Measurements from ENCODE around the gene LCORL. TPM values are rescaled to one million over a fixed set of nuclear protein-coding genes. Genes with fewer than 3 reads are reported as not detected.

LCORL gene
- total RNA-seq, 2 donors from 2014 or later: 16.5 to 20.7 TPM

DNA sequence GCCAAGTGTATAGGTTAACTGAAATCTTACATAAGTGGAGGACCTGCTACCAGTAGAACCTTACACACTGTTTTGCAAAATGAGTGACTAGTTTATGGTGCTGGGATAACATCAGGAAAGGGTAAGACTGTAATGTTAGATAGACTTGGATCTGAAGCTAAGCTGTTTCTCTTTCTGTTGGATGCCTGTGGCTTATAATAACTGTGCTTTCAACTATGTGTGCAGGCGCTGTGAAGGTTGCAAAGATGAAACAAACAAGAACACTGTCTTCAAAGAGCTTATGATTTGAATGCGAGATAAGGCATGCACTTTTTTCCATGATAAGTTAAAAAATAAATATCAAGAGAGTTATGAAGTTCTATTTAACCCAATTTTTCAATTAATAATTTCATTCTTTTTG, 34.5 kb upstream of the LCORL start:
- no peak for DNase-seq
- TF ChIP-seq, protein P1, sequence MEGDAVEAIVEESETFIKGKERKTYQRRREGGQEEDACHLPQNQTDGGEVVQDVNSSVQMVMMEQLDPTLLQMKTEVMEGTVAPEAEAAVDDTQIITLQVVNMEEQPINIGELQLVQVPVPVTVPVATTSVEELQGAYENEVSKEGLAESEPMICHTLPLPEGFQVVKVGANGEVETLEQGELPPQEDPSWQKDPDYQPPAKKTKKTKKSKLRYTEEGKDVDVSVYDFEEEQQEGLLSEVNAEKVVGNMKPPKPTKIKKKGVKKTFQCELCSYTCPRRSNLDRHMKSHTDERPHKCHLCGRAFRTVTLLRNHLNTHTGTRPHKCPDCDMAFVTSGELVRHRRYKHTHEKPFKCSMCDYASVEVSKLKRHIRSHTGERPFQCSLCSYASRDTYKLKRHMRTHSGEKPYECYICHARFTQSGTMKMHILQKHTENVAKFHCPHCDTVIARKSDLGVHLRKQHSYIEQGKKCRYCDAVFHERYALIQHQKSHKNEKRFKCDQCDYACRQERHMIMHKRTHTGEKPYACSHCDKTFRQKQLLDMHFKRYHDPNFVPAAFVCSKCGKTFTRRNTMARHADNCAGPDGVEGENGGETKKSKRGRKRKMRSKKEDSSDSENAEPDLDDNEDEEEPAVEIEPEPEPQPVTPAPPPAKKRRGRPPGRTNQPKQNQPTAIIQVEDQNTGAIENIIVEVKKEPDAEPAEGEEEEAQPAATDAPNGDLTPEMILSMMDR (IDR thresholded peaks at IDR 0.05): no peak
- no peaks in the 10 kb centered on the region for H3K9me3 ChIP-seq

DNA sequence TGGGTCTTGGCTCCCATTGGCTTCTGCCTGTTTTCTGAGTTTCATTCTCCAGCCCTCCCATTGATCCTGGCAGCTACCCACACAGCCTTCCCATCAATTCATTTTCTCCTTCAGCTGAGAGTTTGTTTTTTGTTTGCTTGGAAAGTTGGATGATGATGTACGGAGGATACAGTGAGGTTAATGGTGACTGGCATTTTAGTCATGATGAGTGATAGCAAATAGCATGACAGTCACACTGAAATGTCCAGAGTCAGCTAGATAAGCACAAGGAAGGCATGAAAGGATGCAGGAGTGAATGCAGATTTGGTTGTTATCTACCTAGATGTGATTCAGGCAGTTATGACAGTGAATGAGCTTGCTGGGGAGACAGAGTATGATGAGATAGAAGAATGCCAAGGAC, 30.6 kb upstream of the LCORL start:
- Histone ChIP-seq H3K9ac (ENCODE audit: low read depth in 2 of 2, low read length in 2 of 2) (no peak overlapping the region), H3K9me3 (no peaks in the 10 kb centered on the region), H3K27ac (no peak overlapping the region), H3K4me1 (no peaks in the 10 kb centered on the region), H3K36me3 (no peaks in the 10 kb centered on the region), H3K27me3 (no peaks in the 10 kb centered on the region), H3K4me3 (no peak overlapping the region)
- TF ChIP-seq, protein P1 (IDR thresholded peaks at IDR 0.05): no peak
- no peak for DNase-seq
- intact Hi-C loops (cut with DNase I): no loop called here

More for the DNA sequence above, 34.5 kb upstream of the LCORL start:
- no peaks in the 10 kb centered on the region for H3K27me3 ChIP-seq
- no peak overlapping the region for H3K27ac ChIP-seq
- H3K9ac ChIP-seq (ENCODE audit: low read depth in 2 of 2, low read length in 2 of 2): no peak overlapping the region
- intact Hi-C loops (cut with DNase I): no loop called here
- H3K4me3 ChIP-seq: no peak overlapping the region
- H3K36me3 ChIP-seq: no peaks in the 10 kb centered on the region
- no peaks in the 10 kb centered on the region for H3K4me1 ChIP-seq

- H3K4me3 ChIP-seq: no peak overlapping the region
- no peak for DNase-seq
- H3K27ac ChIP-seq: no peak overlapping the region
- TF ChIP-seq, protein P1 (IDR thresholded peaks at IDR 0.05): no peak
- H3K9me3 ChIP-seq: no peaks in the 10 kb centered on the region
- no peaks in the 10 kb centered on the region for H3K27me3 ChIP-seq
- H3K36me3 ChIP-seq: no peaks in the 10 kb centered on the region
- H3K4me1 ChIP-seq: no peaks in the 10 kb centered on the region
- no peak overlapping the region for H3K9ac ChIP-seq (ENCODE audit: low read depth in 2 of 2, low read length in 2 of 2)
- intact Hi-C loops (cut with DNase I): no loop called here
These were observed 29.7 kb upstream of the LCORL start for GRCh38 chr4:18051281-18051680.

DNA sequence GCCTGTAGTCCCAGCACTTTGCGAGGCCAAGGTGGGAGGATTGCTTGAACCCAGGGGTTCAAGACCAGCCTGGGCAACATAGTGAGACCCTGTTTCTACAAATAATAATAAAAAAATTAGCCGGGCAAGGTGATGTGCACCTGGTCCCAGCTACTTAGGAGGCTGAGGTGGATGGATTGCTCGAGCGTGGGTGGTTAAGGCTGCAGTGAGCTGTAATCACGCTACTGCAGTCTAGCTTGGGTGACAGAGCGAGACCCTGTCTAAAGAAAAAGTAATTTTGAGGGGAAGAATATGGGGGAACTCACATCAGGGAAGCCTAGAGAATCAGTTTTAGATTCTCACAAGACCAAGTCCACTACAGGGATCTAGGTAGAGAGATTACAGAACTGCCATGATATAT, 28.9 kb upstream of the LCORL start:
- intact Hi-C loops (cut with DNase I): no loop called here
- Histone ChIP-seq H3K4me1 (no peaks in the 10 kb centered on the region), H3K36me3 (no peaks in the 10 kb centered on the region), H3K27ac (no peak overlapping the region), H3K9me3 (no peaks in the 10 kb centered on the region), H3K9ac (ENCODE audit: low read depth in 2 of 2, low read length in 2 of 2) (no peak overlapping the region), H3K27me3 (no peaks in the 10 kb centered on the region), H3K4me3 (no peak overlapping the region)
- TF ChIP-seq, protein P1 (IDR thresholded peaks at IDR 0.05): no peak
- DNase-seq: no peak

DNA sequence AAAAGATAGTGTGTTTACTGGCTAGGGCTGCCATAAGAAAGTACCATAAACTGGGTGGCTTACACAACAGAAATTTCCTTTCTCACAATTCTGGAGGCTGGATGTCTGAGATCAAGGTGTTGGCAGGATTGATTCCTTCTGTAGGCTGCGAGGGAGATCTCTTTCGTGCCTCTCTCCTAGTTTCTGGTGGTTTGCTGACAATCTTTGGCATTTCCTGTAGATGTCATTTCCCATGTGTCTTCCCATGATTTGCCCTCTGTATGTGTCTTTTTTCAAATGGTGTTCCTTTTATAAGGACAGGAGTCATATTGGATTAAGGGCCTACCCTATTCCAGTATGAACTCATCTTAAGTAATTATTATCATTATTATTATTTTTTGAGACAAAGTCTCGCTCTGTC, 27.9 kb upstream of the LCORL start:
- no peaks in the 10 kb centered on the region for H3K9me3 ChIP-seq
- TF ChIP-seq, protein P1 (IDR thresholded peaks at IDR 0.05): no peak
- no peaks in the 10 kb centered on the region for H3K4me1 ChIP-seq
- no peak overlapping the region for H3K4me3 ChIP-seq
- H3K36me3 ChIP-seq: no peaks in the 10 kb centered on the region
- H3K9ac ChIP-seq (ENCODE audit: low read depth in 2 of 2, low read length in 2 of 2): no peak overlapping the region
- intact Hi-C loops (cut with DNase I): no loop called here
- H3K27ac ChIP-seq: no peak overlapping the region
- DNase-seq: no peak
- H3K27me3 ChIP-seq: no peaks in the 10 kb centered on the region

DNA sequence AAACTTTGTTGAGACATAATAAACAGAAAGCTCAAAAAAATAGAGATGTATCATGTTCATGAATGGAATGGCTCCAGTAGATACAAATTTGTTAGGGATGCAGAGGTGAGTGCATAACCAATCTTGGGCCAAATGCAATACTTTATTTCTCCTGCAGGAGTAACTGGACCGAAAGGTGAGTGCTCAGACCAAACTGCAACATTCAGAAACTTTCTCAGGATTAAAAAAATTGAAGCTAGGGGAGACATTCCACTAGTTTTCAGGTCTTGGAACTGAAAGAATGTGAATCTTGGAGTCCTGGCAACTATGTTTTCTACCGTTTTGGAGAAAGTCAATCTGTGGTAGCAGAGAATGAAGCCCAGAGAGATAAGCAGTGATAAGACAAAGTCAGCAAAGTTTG, 21.2 kb upstream of the LCORL start:
- no peak for DNase-seq
- intact Hi-C loops (cut with DNase I): no loop called here
- no peak overlapping the region for H3K4me3 ChIP-seq
- no peak overlapping the region for H3K27ac ChIP-seq
- H3K4me1 ChIP-seq: no peaks in the 10 kb centered on the region
- no peak overlapping the region for H3K9ac ChIP-seq (ENCODE audit: low read depth in 2 of 2, low read length in 2 of 2)
- TF ChIP-seq, protein P1 (IDR thresholded peaks at IDR 0.05): peak; percentile 18
- no peaks in the 10 kb centered on the region for H3K9me3 ChIP-seq
- H3K36me3 ChIP-seq: no peaks in the 10 kb centered on the region
- H3K27me3 ChIP-seq: no peaks in the 10 kb centered on the region

Data from colonic mucosa (tissue), 4 donors.